Measurements from ENCODE around the gene CD59.
"Not testable (repeated sequence)": the region's sequence is repeated elsewhere in the genome, so short reads cannot be mapped to it uniquely, and the experiment has no call there.

Gene CD59

DNA sequence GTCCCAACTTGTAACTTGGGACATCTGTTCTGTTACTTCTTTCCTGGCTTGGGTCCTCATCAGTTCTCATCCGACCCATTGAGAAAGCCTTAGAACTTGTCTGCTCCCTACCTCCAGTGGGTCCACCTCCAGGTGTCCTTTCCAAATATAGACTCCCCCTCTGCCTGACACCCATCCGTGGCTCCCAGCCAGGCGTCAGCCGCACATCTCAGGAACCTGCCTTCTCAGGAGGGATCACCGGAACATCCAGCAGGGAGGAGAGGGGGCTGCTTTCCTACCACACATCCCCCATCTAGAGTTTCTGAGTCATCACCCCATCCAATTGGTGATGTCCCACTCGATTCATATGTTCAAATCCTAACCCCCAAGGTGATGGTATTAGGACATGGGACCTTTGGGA, 72.1 kb downstream of the CD59 start:
- Mint-ChIP-seq H3K27me3 (ENCODE audit: low read depth, poor library complexity) (peaks cover 10% of the 10 kb centered on the region), H3K9me3 (no peaks in the 10 kb centered on the region), H3K4me3 (no peak overlapping the region), H3K4me1 (no peaks in the 10 kb centered on the region), H3K36me3 (ENCODE audit: low read depth) (peaks cover 30% of the 10 kb centered on the region), H3K27ac (no peak overlapping the region)
- DNase-seq, result no peak
- TF ChIP-seq, protein P1, sequence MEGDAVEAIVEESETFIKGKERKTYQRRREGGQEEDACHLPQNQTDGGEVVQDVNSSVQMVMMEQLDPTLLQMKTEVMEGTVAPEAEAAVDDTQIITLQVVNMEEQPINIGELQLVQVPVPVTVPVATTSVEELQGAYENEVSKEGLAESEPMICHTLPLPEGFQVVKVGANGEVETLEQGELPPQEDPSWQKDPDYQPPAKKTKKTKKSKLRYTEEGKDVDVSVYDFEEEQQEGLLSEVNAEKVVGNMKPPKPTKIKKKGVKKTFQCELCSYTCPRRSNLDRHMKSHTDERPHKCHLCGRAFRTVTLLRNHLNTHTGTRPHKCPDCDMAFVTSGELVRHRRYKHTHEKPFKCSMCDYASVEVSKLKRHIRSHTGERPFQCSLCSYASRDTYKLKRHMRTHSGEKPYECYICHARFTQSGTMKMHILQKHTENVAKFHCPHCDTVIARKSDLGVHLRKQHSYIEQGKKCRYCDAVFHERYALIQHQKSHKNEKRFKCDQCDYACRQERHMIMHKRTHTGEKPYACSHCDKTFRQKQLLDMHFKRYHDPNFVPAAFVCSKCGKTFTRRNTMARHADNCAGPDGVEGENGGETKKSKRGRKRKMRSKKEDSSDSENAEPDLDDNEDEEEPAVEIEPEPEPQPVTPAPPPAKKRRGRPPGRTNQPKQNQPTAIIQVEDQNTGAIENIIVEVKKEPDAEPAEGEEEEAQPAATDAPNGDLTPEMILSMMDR (IDR thresholded peaks at IDR 0.05), result no peak

DNA sequence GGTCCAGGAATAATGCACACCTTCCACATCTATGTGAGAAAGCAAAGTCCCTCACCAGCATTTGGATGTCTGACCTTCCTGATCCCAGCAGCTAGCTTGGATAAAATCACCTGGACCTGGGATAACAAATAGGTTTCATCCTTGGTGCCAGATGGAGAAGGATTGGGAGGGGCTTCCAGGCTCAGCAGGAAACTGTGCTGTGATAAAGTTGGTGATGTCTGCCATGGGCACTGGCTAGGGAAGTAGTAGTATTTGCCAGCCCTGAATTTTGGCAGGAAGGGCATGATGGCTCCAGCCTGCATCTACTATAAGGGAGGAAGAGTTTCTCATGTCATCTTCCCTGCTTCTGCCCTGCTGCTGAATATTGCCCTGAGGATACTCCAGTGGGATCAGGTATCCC, 73.1 kb downstream of the CD59 start:
- Mint-ChIP-seq H3K4me1 (no peaks in the 10 kb centered on the region), H3K27me3 (ENCODE audit: low read depth, poor library complexity) (peaks cover 12% of the 10 kb centered on the region), H3K4me3 (no peak overlapping the region), H3K9me3 (no peaks in the 10 kb centered on the region), H3K36me3 (ENCODE audit: low read depth) (peaks cover 24% of the 10 kb centered on the region), H3K27ac (no peak overlapping the region)
- TF ChIP-seq, protein P1 (IDR thresholded peaks at IDR 0.05), result no peak
- DNase-seq, result no peak

DNA sequence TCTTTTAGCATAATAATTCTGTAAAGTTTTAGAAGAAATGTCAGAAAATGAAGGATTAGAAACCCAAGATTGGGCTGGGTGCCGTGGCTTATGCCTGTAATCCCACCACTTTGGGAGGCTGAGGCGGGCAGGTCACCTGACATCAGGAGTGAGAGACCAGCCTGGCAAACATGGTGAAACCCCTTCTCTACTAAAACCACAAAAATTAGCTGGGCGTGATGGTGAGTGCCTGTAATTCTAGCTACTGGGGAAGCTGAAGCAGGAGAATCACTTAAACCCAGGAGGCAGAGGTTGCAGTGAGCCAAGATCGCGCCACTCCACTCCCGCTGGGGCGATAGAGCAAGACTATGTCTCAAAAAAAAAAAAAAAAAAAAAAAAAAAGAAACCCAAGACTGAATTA, 74.7 kb downstream of the CD59 start:
- peaks cover 16% of the 10 kb centered on the region for H3K36me3 Mint-ChIP-seq (ENCODE audit: low read depth)
- H3K27ac Mint-ChIP-seq; H3K4me1 Mint-ChIP-seq; H3K9me3 Mint-ChIP-seq; H3K4me3 Mint-ChIP-seq; H3K27me3 Mint-ChIP-seq (ENCODE audit: low read depth, poor library complexity); DNase-seq: not testable (repeated sequence)

DNA sequence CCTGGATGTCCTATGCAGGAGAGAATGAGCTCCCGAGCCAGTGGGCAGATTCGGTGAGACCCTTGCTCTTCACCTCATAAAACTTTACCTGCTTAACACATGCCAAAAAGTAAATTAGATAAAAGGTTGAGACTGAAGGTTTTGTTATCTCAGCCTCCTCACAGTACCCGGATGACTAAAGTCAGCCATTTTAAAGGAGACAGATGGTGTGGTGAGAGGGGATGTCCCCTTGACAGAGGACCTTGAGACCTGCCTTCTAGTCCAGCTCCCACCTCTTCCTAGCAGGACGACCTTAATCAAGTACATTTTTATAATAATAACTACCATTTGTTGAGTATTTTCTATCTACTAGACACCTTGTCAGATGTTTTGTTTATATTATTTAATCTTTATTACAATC, 75.3 kb downstream of the CD59 start:
- DNase-seq, result no peak
- H3K27ac Mint-ChIP-seq, result no peak overlapping the region
- TF ChIP-seq, protein P1 (IDR thresholded peaks at IDR 0.05), result no peak
- H3K4me3 Mint-ChIP-seq, result no peak overlapping the region
- H3K4me1 Mint-ChIP-seq, result peaks cover 5% of the 10 kb centered on the region
- peaks cover 9% of the 10 kb centered on the region for H3K27me3 Mint-ChIP-seq (ENCODE audit: low read depth, poor library complexity)
- peaks cover 12% of the 10 kb centered on the region for H3K36me3 Mint-ChIP-seq (ENCODE audit: low read depth)
- no peaks in the 10 kb centered on the region for H3K9me3 Mint-ChIP-seq

DNA sequence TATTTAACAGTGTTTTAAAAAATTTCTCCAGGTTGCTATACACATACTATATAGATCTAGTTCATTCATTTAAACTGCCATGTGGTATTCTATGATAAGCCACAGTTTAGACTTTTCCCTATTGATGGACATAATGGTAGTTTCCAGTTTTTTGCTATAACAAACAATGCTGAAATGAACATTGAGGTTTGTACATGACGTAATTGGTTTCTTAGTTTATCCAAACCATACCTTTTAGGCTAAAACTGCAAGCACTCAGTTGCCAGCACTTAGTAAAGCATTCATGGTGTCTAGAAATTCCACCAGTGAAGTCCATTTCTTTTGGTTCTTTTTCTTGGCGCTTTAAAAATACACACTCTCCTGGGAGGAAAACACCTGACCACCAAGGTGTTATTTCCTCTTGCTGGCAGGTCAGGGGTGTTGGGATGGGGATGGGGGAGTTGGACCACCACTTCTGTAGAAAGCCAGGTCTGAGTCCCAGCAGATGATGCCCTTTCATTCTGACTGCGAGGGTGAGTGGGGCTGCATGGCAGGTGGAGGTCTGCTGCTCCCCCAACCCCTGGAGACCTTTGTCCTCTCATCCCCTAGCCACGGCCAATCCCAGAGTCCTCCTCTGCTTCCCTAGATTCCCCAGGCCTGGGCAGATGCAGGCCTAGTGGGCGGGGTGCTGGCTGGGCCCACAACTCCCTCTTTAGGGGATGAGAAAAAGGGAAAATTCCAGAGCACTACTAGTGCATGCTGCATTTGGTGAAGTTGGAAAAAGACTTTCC, 76.7 kb downstream of the CD59 start:
- Mint-ChIP-seq H3K9me3 (no peaks in the 10 kb centered on the region), H3K27ac (no peak overlapping the region), H3K4me1 (peaks cover 13% of the 10 kb centered on the region), H3K36me3 (ENCODE audit: low read depth) (peaks cover 6% of the 10 kb centered on the region), H3K4me3 (no peak overlapping the region), H3K27me3 (ENCODE audit: low read depth, poor library complexity) (peaks cover 9% of the 10 kb centered on the region)
- DNase-seq, result no peak
- TF ChIP-seq, protein P1 (IDR thresholded peaks at IDR 0.05), result no peak

DNA sequence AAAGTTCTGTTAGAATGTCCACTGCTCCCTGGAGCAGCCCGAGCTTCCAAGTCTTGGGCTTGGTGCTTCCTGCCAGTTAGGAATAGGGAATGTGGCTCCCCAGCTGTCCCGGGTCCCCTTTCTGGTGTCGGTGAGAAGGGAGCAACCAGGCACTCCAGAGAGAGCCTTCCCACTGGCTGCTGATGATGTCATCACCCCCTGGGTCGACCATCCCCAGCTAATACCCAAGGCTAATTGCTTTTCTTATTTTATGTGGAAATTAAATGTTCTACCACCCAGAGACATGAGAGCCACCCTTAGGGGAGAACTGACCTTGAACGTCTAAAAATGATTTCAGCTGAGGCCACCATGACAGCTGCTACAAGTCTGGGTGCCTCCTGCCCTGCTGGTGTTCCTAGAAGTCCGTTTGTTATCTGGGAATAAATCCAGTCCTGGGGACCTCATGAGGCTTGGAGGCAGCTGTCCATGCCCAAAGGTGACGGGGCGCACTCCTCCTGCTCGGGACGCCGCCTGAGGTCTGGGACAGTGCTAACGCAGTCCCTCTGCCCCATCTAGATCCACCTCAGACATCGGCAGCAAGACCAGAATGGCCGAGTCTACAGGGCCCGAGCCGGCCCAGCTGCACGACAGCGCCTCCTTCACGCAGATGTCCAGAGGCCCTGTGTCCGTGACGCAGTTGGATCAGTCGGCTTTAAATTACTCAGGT, 77.9 kb downstream of the CD59 start:
- no peak overlapping the region for H3K4me3 Mint-ChIP-seq
- H3K36me3 Mint-ChIP-seq (ENCODE audit: low read depth), result peaks cover 5% of the 10 kb centered on the region
- DNase-seq, result no peak
- TF ChIP-seq, protein P1 (IDR thresholded peaks at IDR 0.05), result no peak
- no peak overlapping the region for H3K27ac Mint-ChIP-seq
- H3K4me1 Mint-ChIP-seq, result peaks cover 14% of the 10 kb centered on the region
- H3K9me3 Mint-ChIP-seq, result no peaks in the 10 kb centered on the region
- H3K27me3 Mint-ChIP-seq (ENCODE audit: low read depth, poor library complexity), result peaks cover 5% of the 10 kb centered on the region
